Pancreas (tissue), 10 donors: ENCODE results near the gene FUCA1. TPM values are rescaled to one million over a fixed set of nuclear protein-coding genes. Genes with fewer than 3 reads are reported as not detected.

ENCODE experiments used
- ATAC-seq, 4 donors: fragments of 200-7000 bp; cut with Tn5 transposase; one replicate each; pipeline versions ENCODE4 v1.8.0 to v1.9.1; 2020; ENCODE audit warnings: mild to moderate bottlenecking in 4 of 4, moderate library complexity in 4 of 4
- DNase-seq, 6 donors: peaks; one replicate each; pipeline ENCODE4 v3.0.0-alpha.2; 2020
- FAIRE-seq: peaks from 2 replicates; lab custom pipeline; 2012; peaks lifted over from hg19 to GRCh38; lab: Jason Lieb, UNC
- H3K27ac ChIP-seq, 4 donors: fragments of 200-600 bp; sonication (generic); 1 replicate in 3 of 4; 2 replicates in 1 of 4; pipeline versions ENCODE4 v1.5.0 to v1.8.0; 2020
- H3K27me3 ChIP-seq, 4 donors: fragments of 200-600 bp; one replicate each; pipeline ENCODE4 v1.8.0; 2021
- H3K36me3 ChIP-seq, 3 donors: fragments of 200-600 bp; sonication (generic) in 1 of 3; one replicate each; pipeline versions ENCODE4 v1.5.0 to v1.8.0; 2020 to 2021
- H3K4me1 ChIP-seq, 3 donors: fragments of 200-600 bp; one replicate each; pipeline ENCODE4 v1.8.0; 2021
- H3K4me3 ChIP-seq, 4 donors: fragments of 200-600 bp; sonication (generic) in 2 of 4; one replicate each; pipeline versions ENCODE4 v1.5.0 to v1.8.0; 2020 to 2021
- H3K9me3 ChIP-seq, 4 donors: fragments of 200-600 bp; one replicate each; pipeline ENCODE4 v1.8.0; 2021
- WGBS, 2 donors: extraction: QIAGEN DNeasy Blood & Tissue Kit; methylation state at CpG; one replicate each; pipeline ENCODE4 v1.1.7; 2013; 5-methylcytosine and 5-hydroxymethylcytosine counted together
- intact Hi-C, 3 donors: fragments of 100-400 bp; cut with DNase I; formaldehyde crosslinking; loops; one replicate each; pipeline versions ENCODE4 v1.11.1 to v1.14.2; 2022
- polyA plus RNA-seq, 2 donors: library from polyadenylated mRNA; stranded (reverse); fragments of 200-250 nt; gene quantifications; one replicate each; pipeline ENCODE4 v1.2.3, GENCODE V29; 2013
- total RNA-seq, 6 donors: library from RNA; stranded (reverse); fragmentation: NEBNext Ultra II Directional in 4 of 6; extraction: Animal tissue kit (Norgen Biotek cat#: 25700) in 4 of 6; gene quantifications; one replicate each; pipeline versions ENCODE4 v1.2.1 to v1.2.4, GENCODE V29; 2021 to 2023
- TF ChIP-seq, protein P1 (sequence below), 4 donors: fragments of 200-600 bp; sonication (generic) in 3 of 4; IDR thresholded peaks; one replicate each; pipeline versions ENCODE4 v1.5.0 to v1.8.0; 2021; ENCODE audit warnings: antibody characterized with exemption in 4 of 4
- donor health status: healthy with polysubstance abuse.
- donor health status: DM: no; HTN: no; CAD: no; lungs with moderate emphysema.
- donor health status: DM: no; HTN: no; CAD: no.
- donor health status: control.
- donor health status: control.
- donor health status: Bipolar disorder and iron deficiency.
- donor health status: DM: yes; HTN: yes; CAD: no.
- donor health status: DM: no; HTN: no; CAD: no.
- donor health status: DM: no; HTN: no; CAD: no.
- donor health status: DM: yes; HTN: yes; CAD: no.

FUCA1 gene
- total and polyA plus RNA-seq, 8 donors, result 8.3 to 27.8 (median 15.7) TPM

GRCh38 chr1:23885222-23885621 lies 17.1 kb upstream of the FUCA1 start:
- 67 to 79% methylated on average over 4 of the region's 4 CpGs for WGBS, 2 donors
- FAIRE-seq (no peak), ATAC-seq (no peak), DNase-seq (no peak)
- Histone ChIP-seq H3K4me1 (no peaks in the 10 kb centered on the region), H3K36me3 (no peaks in the 10 kb centered on the region), H3K27me3 (no peaks in the 10 kb centered on the region), H3K27ac (no peak overlapping the region), H3K9me3 (no peaks in the 10 kb centered on the region), H3K4me3 (no peak overlapping the region)
- TF ChIP-seq, protein P1, sequence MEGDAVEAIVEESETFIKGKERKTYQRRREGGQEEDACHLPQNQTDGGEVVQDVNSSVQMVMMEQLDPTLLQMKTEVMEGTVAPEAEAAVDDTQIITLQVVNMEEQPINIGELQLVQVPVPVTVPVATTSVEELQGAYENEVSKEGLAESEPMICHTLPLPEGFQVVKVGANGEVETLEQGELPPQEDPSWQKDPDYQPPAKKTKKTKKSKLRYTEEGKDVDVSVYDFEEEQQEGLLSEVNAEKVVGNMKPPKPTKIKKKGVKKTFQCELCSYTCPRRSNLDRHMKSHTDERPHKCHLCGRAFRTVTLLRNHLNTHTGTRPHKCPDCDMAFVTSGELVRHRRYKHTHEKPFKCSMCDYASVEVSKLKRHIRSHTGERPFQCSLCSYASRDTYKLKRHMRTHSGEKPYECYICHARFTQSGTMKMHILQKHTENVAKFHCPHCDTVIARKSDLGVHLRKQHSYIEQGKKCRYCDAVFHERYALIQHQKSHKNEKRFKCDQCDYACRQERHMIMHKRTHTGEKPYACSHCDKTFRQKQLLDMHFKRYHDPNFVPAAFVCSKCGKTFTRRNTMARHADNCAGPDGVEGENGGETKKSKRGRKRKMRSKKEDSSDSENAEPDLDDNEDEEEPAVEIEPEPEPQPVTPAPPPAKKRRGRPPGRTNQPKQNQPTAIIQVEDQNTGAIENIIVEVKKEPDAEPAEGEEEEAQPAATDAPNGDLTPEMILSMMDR (IDR thresholded peaks at IDR 0.05), result no peak
- intact Hi-C loops, result no loop called here

- Histone ChIP-seq H3K4me1 (no peaks in the 10 kb centered on the region), H3K27me3 (no peaks in the 10 kb centered on the region), H3K4me3 (no peak overlapping the region), H3K9me3 (no peaks in the 10 kb centered on the region), H3K36me3 (no peaks in the 10 kb centered on the region), H3K27ac (no peak overlapping the region)
- DNase-seq (no peak), ATAC-seq (no peak), FAIRE-seq (no peak)
- TF ChIP-seq, protein P1 (IDR thresholded peaks at IDR 0.05), result no peak
- intact Hi-C loops, result no loop called here
- 57 to 85% methylated on average over 4 of the region's 4 CpGs for WGBS, 2 donors
These were observed 14.7 kb upstream of the FUCA1 start for GRCh38 chr1:23882746-23883145.

DNA sequence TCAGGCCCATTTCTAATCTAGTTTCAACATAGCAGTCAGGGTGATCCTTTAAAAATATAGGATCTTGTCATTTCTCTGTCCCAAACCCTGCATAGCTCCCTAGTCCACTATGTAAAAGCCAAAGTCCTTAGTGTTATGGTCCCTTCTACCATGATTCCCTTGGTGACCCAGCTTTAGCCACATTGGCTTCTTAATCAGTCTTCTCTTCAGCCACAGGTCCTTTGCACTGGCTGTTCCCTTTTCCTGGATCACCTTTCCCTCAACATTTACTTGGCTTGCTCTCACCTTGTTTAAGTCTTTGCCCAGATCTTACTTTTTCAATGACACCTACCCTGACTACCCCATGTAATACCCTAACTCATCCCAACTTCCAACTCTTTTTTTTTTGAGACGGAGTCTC lies 11.7 kb upstream of the FUCA1 start:
- TF ChIP-seq, protein P1 (IDR thresholded peaks at IDR 0.05), result no peak
- no peaks in the 10 kb centered on the region for H3K4me1 ChIP-seq
- WGBS, 2 donors, result 100% methylated on average over 1 of the region's 1 CpG; no CpG with 5 or more reads in 1 of the 2 donors
- FAIRE-seq (no peak), ATAC-seq (no peak), DNase-seq (no peak)
- no peak overlapping the region for H3K4me3 ChIP-seq
- no peaks in the 10 kb centered on the region for H3K36me3 ChIP-seq
- no peaks in the 10 kb centered on the region for H3K27me3 ChIP-seq
- no peaks in the 10 kb centered on the region for H3K9me3 ChIP-seq
- intact Hi-C loops, result no loop called here
- no peak overlapping the region for H3K27ac ChIP-seq

GRCh38 chr1:23878668-23879067 lies 10.6 kb upstream of the FUCA1 start:
- no peak overlapping the region for H3K27ac ChIP-seq
- ATAC-seq (no peak), FAIRE-seq (no peak), DNase-seq (no peak)
- no peaks in the 10 kb centered on the region for H3K27me3 ChIP-seq
- TF ChIP-seq, protein P1 (IDR thresholded peaks at IDR 0.05), result no peak
- H3K9me3 ChIP-seq, result no peaks in the 10 kb centered on the region
- H3K4me3 ChIP-seq, result no peak overlapping the region
- intact Hi-C loops, result no loop called here
- 59 to 69% methylated on average over 1 of the region's 1 CpG for WGBS, 2 donors
- H3K4me1 ChIP-seq, result no peaks in the 10 kb centered on the region
- no peaks in the 10 kb centered on the region for H3K36me3 ChIP-seq

- Histone ChIP-seq H3K9me3 (no peaks in the 10 kb centered on the region), H3K4me3 (no peak overlapping the region), H3K36me3 (no peaks in the 10 kb centered on the region), H3K27me3 (no peaks in the 10 kb centered on the region), H3K27ac (no peak overlapping the region), H3K4me1 (no peaks in the 10 kb centered on the region)
- 81 to 83% methylated on average over 3 of the region's 3 CpGs for WGBS, 2 donors
- ATAC-seq, result no peak
- TF ChIP-seq, protein P1 (IDR thresholded peaks at IDR 0.05), result no peak
- intact Hi-C loops, result no loop called here
- no peak for FAIRE-seq
- DNase-seq, result no peak
These were observed 7.3 kb upstream of the FUCA1 start for GRCh38 chr1:23875382-23875781.
